Adrenal gland (tissue), 5 donors: ENCODE results near the gene CCL27.

Source experiments
- CTCF ChIP-seq, 6 experiments: fragments of 450-650 bp in 4 of 6; fragments of 200-600 bp in 2 of 6; sonication (generic) in 1 of 6; IDR thresholded peaks; 1 replicate in 5 of 6; 2 replicates in 1 of 6; pipeline versions ENCODE4 v1.5.1 to v1.8.0; 2016 to 2021; ENCODE audit warnings: antibody characterized with exemption in 6 of 6, mild to moderate bottlenecking in 2 of 6, moderate library complexity in 1 of 6
- POLR2A ChIP-seq, 2 donors: fragments of 450-650 bp; IDR thresholded peaks; one replicate each; pipeline ENCODE4 v1.6.1; 2017; ENCODE audit warnings: antibody characterized with exemption in 2 of 2, mild to moderate bottlenecking in 2 of 2, moderate library complexity in 1 of 2
- donor health status: DM: no; HTN: no; CAD: no.

- no peak for TF ChIP-seq POLR2A (IDR thresholded peaks at IDR 0.05)
- TF ChIP-seq CTCF (IDR thresholded peaks at IDR 0.05) = no peak
These were observed 24.3 kb upstream of the CCL27 start for GRCh38 chr9:34686732-34687131.
